GM21576 (cell line): ENCODE data around the gene ZG16B.

Experiments
- ATAC-seq: cut with Tn5 transposase; IDR thresholded peaks from one replicate; pipeline ENCODE4 v1.9.1; 2021; ENCODE audit warnings: mild to moderate bottlenecking, moderate library complexity; ENCODE audit not compliant: unreplicated experiment

Gene ZG16B

GRCh38 chr16:2841606-2842339 lies 11.7 kb downstream of the ZG16B start:
- ATAC-seq: no peak

- no peak for ATAC-seq
Observed at GRCh38 chr16:2842340-2843000, 12.4 kb downstream of the ZG16B start.

- no peak for ATAC-seq
Observed at GRCh38 chr16:2843526-2843925, 13.4 kb downstream of the ZG16B start.

GRCh38 chr16:2845116-2845515 lies 15.0 kb downstream of the ZG16B start:
- no peak for ATAC-seq

- ATAC-seq: no peak
Observed at GRCh38 chr16:2846511-2847310, 16.6 kb downstream of the ZG16B start.

- no peak for ATAC-seq
Observed at GRCh38 chr16:2848933-2849725, 19.0 kb downstream of the ZG16B start.

- ATAC-seq: no peak
Observed at GRCh38 chr16:2852003-2852730, 22.1 kb downstream of the ZG16B start.

- ATAC-seq: no peak
Observed at GRCh38 chr16:2852731-2853507, 22.8 kb downstream of the ZG16B start.

GRCh38 chr16:2853531-2854073 lies 23.5 kb downstream of the ZG16B start:
- no peak for ATAC-seq

- no peak for ATAC-seq
Observed at GRCh38 chr16:2854700-2855309, 24.7 kb downstream of the ZG16B start.

GRCh38 chr16:2855536-2855935 lies 25.4 kb downstream of the ZG16B start:
- ATAC-seq: no peak

GRCh38 chr16:2856061-2856670 lies 26.1 kb downstream of the ZG16B start:
- no peak for ATAC-seq

- ATAC-seq: no peak
Observed at GRCh38 chr16:2856686-2857450, 26.8 kb downstream of the ZG16B start.

- no peak for ATAC-seq
Observed at GRCh38 chr16:2857451-2858244, 27.5 kb downstream of the ZG16B start, which contains the start of gene PRSS22. Gene PRSS22, minus strand, starts transcription at chr16:2858170. Its CDS starts 66 bp downstream, at chr16:2858104.

GRCh38 chr16:2858245-2859025 lies 28.3 kb downstream of the ZG16B start:
- no peak for ATAC-seq

- no peak for ATAC-seq
Observed at GRCh38 chr16:2859686-2860265, 29.7 kb downstream of the ZG16B start.
